Heart right ventricle (tissue), 16 donors: ENCODE results near the gene STK24. TPM values are rescaled to one million over a fixed set of nuclear protein-coding genes. Genes with fewer than 3 reads are reported as not detected.
"Not testable (repeated sequence)": the region's sequence is repeated elsewhere in the genome, so short reads cannot be mapped to it uniquely, and the experiment has no call there.

Experiments used
- ATAC-seq, 8 donors: fragments of 200-7000 bp; cut with Tn5 transposase; one replicate each; pipeline ENCODE4 v1.9.1; 2020; ENCODE audit warnings: mild to moderate bottlenecking in 8 of 8, moderate library complexity in 8 of 8, moderate number of reproducible peaks in 1 of 8
- DNase-seq, 2 donors: peaks; one replicate each; pipeline ENCODE4 v3.0.0-alpha.2; 2020
- H3K27ac ChIP-seq, 10 donors: fragments of 200-600 bp; sonication (generic) in 2 of 10; one replicate each; pipeline versions ENCODE4 v1.5.0 to v1.8.0; 2020 to 2022; ENCODE audit warnings: mild to moderate bottlenecking in 3 of 10
- H3K27me3 ChIP-seq, 7 donors: fragments of 200-600 bp; one replicate each; pipeline ENCODE4 v1.8.0; 2021 to 2022; ENCODE audit warnings: mild to moderate bottlenecking in 2 of 7
- H3K36me3 ChIP-seq, 9 donors: fragments of 200-600 bp; sonication (generic) in 1 of 9; one replicate each; pipeline versions ENCODE4 v1.5.0 to v1.8.0; 2020 to 2022; ENCODE audit warnings: mild to moderate bottlenecking in 2 of 9
- H3K4me1 ChIP-seq, 9 donors: fragments of 200-600 bp; sonication (generic) in 1 of 9; one replicate each; pipeline versions ENCODE4 v1.5.0 to v1.8.0; 2020 to 2022; ENCODE audit warnings: mild to moderate bottlenecking in 4 of 9
- H3K4me3 ChIP-seq, 10 donors: fragments of 200-600 bp; sonication (generic) in 2 of 10; one replicate each; pipeline versions ENCODE4 v1.5.0 to v1.8.0; 2020 to 2022; ENCODE audit warnings: mild to moderate bottlenecking in 7 of 10, moderate library complexity in 2 of 10
- H3K9me3 ChIP-seq, 11 donors: fragments of 200-600 bp in 10 of 11; sonication (generic) in 2 of 11; one replicate each; pipeline versions ENCODE4 v1.5.0 to v1.8.0; 2013 to 2022; ENCODE audit warnings: mild to moderate bottlenecking in 2 of 11, control low read depth in 1 of 11, moderate library complexity in 1 of 11
- CTCF ChIP-seq, 9 donors: fragments of 200-600 bp; sonication (generic) in 2 of 9; IDR thresholded peaks; one replicate each; pipeline versions ENCODE4 v1.5.0 to v1.8.0; 2021 to 2022; ENCODE audit warnings: antibody characterized with exemption in 9 of 9, mild to moderate bottlenecking in 5 of 9, moderate library complexity in 1 of 9
- WGBS, 2 donors: extraction: QIAGEN DNeasy Blood & Tissue Kit; methylation state at CpG; one replicate each; pipeline ENCODE4 v1.1.7; 2013; ENCODE audit warnings: inconsistent platforms in 1 of 2; 5-methylcytosine and 5-hydroxymethylcytosine counted together
- intact Hi-C, 10 donors: fragments of 100-400 bp; cut with DNase I; formaldehyde crosslinking; loops; one replicate each; pipeline versions ENCODE4 v1.11.1 to v1.14.2; 2022
- long read RNA-seq, 3 donors: library from polyadenylated mRNA; unstranded; transcript quantifications; one replicate each; pipeline ENCODE4 v2.0.0, GENCODE V29; 2020 to 2021
- polyA plus RNA-seq, 2 donors: library from polyadenylated mRNA; stranded (reverse); fragments of 200-250 nt; gene quantifications; one replicate each; pipeline ENCODE4 v1.2.3, GENCODE V29; 2013
- total RNA-seq, 10 donors: library from RNA; stranded (reverse); fragmentation: NEBNext Ultra II Directional in 3 of 10; extraction: Animal tissue kit (Norgen Biotek cat#: 25700) in 3 of 10; gene quantifications; one replicate each; pipeline versions ENCODE4 v1.2.1 to v1.2.4, GENCODE V29; 2021 to 2023
- donor health status: Arrhythmogenic right ventricular cardiomyopathy.
- donor health status: ischemic (EF 13 %, LVEDD 7.1; RV severe dilation, severe dysfunction).
- donor health status: healthy with polysubstance abuse.
- donor health status: DM: no; HTN: yes; CAD: no.
- donor health status: DM: no; HTN: no; CAD: no.
- donor health status: ischemic (EF 25% LVEDD 6.9; RV normal size, moderate dysfunction).
- donor health status: ischemic (EF 25% LVEDD 5.7; RV mildly dilated, moderate dysfunction).
- donor health status: healthy.
- donor health status: DM: yes; HTN: yes; CAD: no.
- donor health status: Ischemic cardiomyopathy.
- donor health status: ischemic (EF 35%, LVEDD 5.7; RV mildly dilated, moderate dysfunction).
- donor health status: nonischemic (EF 11% LVEDD 7.7; RV severe dilation, severe dysfunction).
- donor health status: DM: yes; HTN: yes; CAD: no.
- donor health status: PGD.
- donor health status: ischemic (EF 29% LVEDD 5.4; RV normal size, mild dysfunction).
- donor health status: nonischemic (EF 23%, LVEDD 6.1; RV moderate dilation, normal function).

Gene STK24
- total RNA-seq (10 to 100 TPM; 52.0 to 72.9 (median 63.2) TPM), polyA plus RNA-seq (10 to 100 TPM; 20.8 to 39.7 TPM)
- long read RNA-seq, donor 1, full-length matches to known transcripts = 39 of 48 reads
- long read RNA-seq, donor 1, partial matches to known transcripts = 3 of 48 reads
- long read RNA-seq, donor 1, other reads (novel, unspliced or antisense) = 6 of 48 reads
- long read RNA-seq, donor 2, full-length matches to known transcripts = 47 of 60 reads
- long read RNA-seq, donor 2, partial matches to known transcripts = 3 of 60 reads
- long read RNA-seq, donor 2, other reads (novel, unspliced or antisense) = 10 of 60 reads
- long read RNA-seq, donor 3, full-length matches to known transcripts = 4 of 17 reads
- long read RNA-seq, donor 3, partial matches to known transcripts = 5 of 17 reads
- long read RNA-seq, donor 3, other reads (novel, unspliced or antisense) = 8 of 17 reads

- H3K4me3 ChIP-seq = peak within 1 kb of the TSS; percentile 73 to 99 (median 94)
- DNase-seq = peak; percentile 69 to 81
These were observed at the start of gene STK24 for GRCh38 chr13:98576963-98577835. TSS of gene STK24 (minus strand) at chr13:98577107. CDS start at chr13:98576786, 321 bp downstream.

GRCh38 chr13:98626298-98626935, 49.5 kb upstream of the STK24 start:
- Histone ChIP-seq H3K27me3 (no peaks in the 10 kb centered on the region), H3K36me3 (no peaks in the 10 kb centered on the region), H3K4me3 (no peak overlapping the region), H3K4me1 (peaks cover 0 to 10% (median 3%) of the 10 kb centered on the region in 9 donors), H3K27ac (no peak overlapping the region), H3K9me3 (no peaks in the 10 kb centered on the region)
- intact Hi-C loops = no loop called here
- TF ChIP-seq CTCF (IDR thresholded peaks at IDR 0.05) = no peak
- ATAC-seq (no peak), DNase-seq (no peak)
- WGBS, 2 donors = 22% methylated on average over 1 of the region's 1 CpG; no CpG with 5 or more reads in 1 of the 2 donors

More at GRCh38 chr13:98576963-98577835, at the start of gene STK24:
- 1% methylated on average over 83 to 90 of the region's 103 CpGs for WGBS, 2 donors
- H3K9me3 ChIP-seq = no peaks in the 10 kb centered on the region
- no peak for TF ChIP-seq CTCF (IDR thresholded peaks at IDR 0.05)
- H3K27me3 ChIP-seq = no peaks in the 10 kb centered on the region
- peaks cover 7 to 74% (median 39%) of the 10 kb centered on the region in 9 donors for H3K4me1 ChIP-seq
- intact Hi-C loops = loop anchor here in 9 of 10 donors (2.0 to 10.0 kb wide), 12 partner anchors 70 to 132 kb away; no protein-coding TSS in a partner anchor
- peak within 1 kb of the TSS; percentile 96 to 99 (median 98) for H3K27ac ChIP-seq
- no peaks in the 10 kb centered on the region for H3K36me3 ChIP-seq
- ATAC-seq = peak; percentile 71 to 86 (median 78)

- WGBS, 2 donors = 82 to 94% methylated on average over 5 of the region's 5 CpGs
- H3K4me1 ChIP-seq = peaks cover 0 to 10% (median 3%) of the 10 kb centered on the region in 9 donors
- DNase-seq, ATAC-seq, H3K27ac ChIP-seq, H3K9me3 ChIP-seq, intact Hi-C loops, H3K4me3 ChIP-seq, H3K36me3 ChIP-seq, H3K27me3 ChIP-seq: not testable (repeated sequence)
These were observed 47.7 kb upstream of the STK24 start for GRCh38 chr13:98624589-98624988.

DNA sequence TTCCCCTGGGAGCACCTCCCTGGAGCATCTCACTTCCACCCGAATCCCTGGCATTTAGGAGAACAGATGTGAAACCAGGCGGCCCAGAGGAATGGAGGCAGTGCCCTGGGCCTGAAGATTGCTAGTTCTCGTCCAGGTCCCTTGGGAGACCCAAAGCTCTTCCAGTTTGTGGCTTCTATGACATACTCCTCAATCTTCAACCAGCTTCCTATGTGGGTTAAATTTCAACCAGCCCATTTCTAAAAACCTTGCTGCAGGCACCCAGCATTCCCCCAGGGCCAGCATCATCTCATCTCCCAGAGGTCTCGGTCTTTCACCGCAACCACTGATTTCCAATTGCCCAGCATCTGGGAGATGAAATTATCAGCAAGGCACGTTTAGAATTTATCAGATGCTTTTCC, 46.0 kb upstream of the STK24 start:
- ATAC-seq (no peak), DNase-seq (no peak)
- Histone ChIP-seq H3K27me3 (no peaks in the 10 kb centered on the region), H3K9me3 (no peaks in the 10 kb centered on the region), H3K27ac (no peak overlapping the region), H3K36me3 (no peaks in the 10 kb centered on the region), H3K4me3 (no peak overlapping the region), H3K4me1 (peaks cover 0 to 10% (median 3%) of the 10 kb centered on the region in 9 donors)
- TF ChIP-seq CTCF (IDR thresholded peaks at IDR 0.05) = no peak
- WGBS, 2 donors = 67 to 68% methylated on average over 6 of the region's 6 CpGs
- intact Hi-C loops = no loop called here
